Measurements from ENCODE around the gene HEATR1. TPM values are rescaled to one million over a fixed set of nuclear protein-coding genes. Genes with fewer than 3 reads are reported as not detected.

HEATR1 gene
- total RNA-seq, 1 experiment from 2014 or later: 68.3 TPM

GRCh38 chr1:236524142-236524894 is 80.0 kb downstream of the HEATR1 start:
- Histone ChIP-seq H3K27ac (ENCODE audit: low read depth, low read length) (peak overlapping the region; percentile 62), H3K9ac (ENCODE audit: low read length) (peak overlapping the region; percentile 90), H3K9me3 (ENCODE audit: control insufficient read depth in 1 of 2, insufficient read depth in 1 of 2, low read depth in 1 of 2, low read length in 2 of 2) (no peaks in the 10 kb centered on the region), H4K20me1 (ENCODE audit: insufficient read depth) (no peaks in the 10 kb centered on the region), H3K79me2 (ENCODE audit: insufficient read depth, low read length) (peaks cover 13% of the 10 kb centered on the region), H3K4me2 (ENCODE audit: low read length) (peak overlapping the region; percentile 91), H3K9me2 (ENCODE audit: insufficient read depth) (no peaks in the 10 kb centered on the region), H3K4me3 (replicated peaks in 1 of 2; ENCODE audit: low read depth in 1 of 2, low read length in 2 of 2) (peak overlapping the region; percentile 76 to 99), H3K4me1 (ENCODE audit: control insufficient read depth in 1 of 2, insufficient read depth in 2 of 2, low read length in 2 of 2) (peaks cover 5 to 14% of the 10 kb centered on the region in 2 experiments; a peak in 2 of 4 replicates), H3K36me3 (ENCODE audit: control insufficient read depth in 1 of 2, insufficient read depth in 2 of 2, low read length in 2 of 2) (peaks cover 0 to 8% of the 10 kb centered on the region in 2 experiments; a peak in 1 of 4 replicates), H3K27me3 (ENCODE audit: insufficient read depth, low read length) (no peaks in the 10 kb centered on the region), H2AFZ (ENCODE audit: low read depth, low read length, poor library complexity, severe bottlenecking) (peak overlapping the region; percentile 69)
- no TSS peak for BruUV-seq (replicated peaks)
- DNase-seq (ENCODE audit: low read depth, low spot score) (peak; percentile 64), ATAC-seq (peak; percentile 78)
- ChIA-PET RAD21 (ENCODE audit: low non-redundant PET in 1 of 2, low total read pairs in 2 of 2, uncharacterized antibody in 2 of 2, unreplicated experiment in 2 of 2) (no interaction called here), POLR2A (interaction anchor here (1.1 kb wide), 1 partner anchor 21 kb away, joined by 3 read pairs; no protein-coding TSS in a partner anchor), CTCF (interaction anchor here (1.0 kb wide), 1 partner anchor 418 kb away, joined by 3 read pairs; no protein-coding TSS in a partner anchor)
- intact Hi-C loops (cut with micrococcal nuclease): no loop called here
- TF ChIP-seq CBX3 (IDR thresholded peaks at IDR 0.05; ENCODE audit: low read depth) (peak; percentile 2; the same call in 1 of the 2 replicates), YY1 (IDR thresholded peaks at IDR 0.05; ENCODE audit: extremely low read depth, insufficient replicate concordance, low read depth, low read length) (peak; percentile 86), EZH2 (IDR thresholded peaks at IDR 0.05) (no peak), CTCF (IDR thresholded peaks at IDR 0.05 in 2 of 3, conservative IDR thresholded peaks at IDR 0.05 in 1 of 3; ENCODE audit: borderline replicate concordance in 1 of 3, insufficient read depth in 1 of 3, low read depth in 2 of 3, low read length in 2 of 3) (no peak), SIN3A (IDR thresholded peaks at IDR 0.05; ENCODE audit: low read depth) (peak; percentile 25; the same call in 1 of the 2 replicates), ZFX (IDR thresholded peaks at IDR 0.05) (peak; percentile 25; the same call in 1 of the 2 replicates), FOSL1 (IDR thresholded peaks at IDR 0.05; ENCODE audit: low read depth) (no peak), MAX (IDR thresholded peaks at IDR 0.05) (peak; percentile 75), POLR2A (IDR thresholded peaks at IDR 0.05; ENCODE audit: borderline replicate concordance, extremely low read depth, insufficient read depth, insufficient read length) (peak; percentile 80), CEBPB (IDR thresholded peaks at IDR 0.05; ENCODE audit: low read depth) (no peak), POLR2AphosphoS5 (IDR thresholded peaks at IDR 0.05; ENCODE audit: low read depth, low read length) (peak; percentile 45)

All from HCT116 (cell line).